ENCODE data around the gene ABLIM3. TPM values are rescaled to one million over a fixed set of nuclear protein-coding genes. Genes with fewer than 3 reads are reported as not detected.

ABLIM3 gene
- total and polyA plus RNA-seq, 2 experiments from 2014 or later = 1.1 to 2.1 TPM

DNA sequence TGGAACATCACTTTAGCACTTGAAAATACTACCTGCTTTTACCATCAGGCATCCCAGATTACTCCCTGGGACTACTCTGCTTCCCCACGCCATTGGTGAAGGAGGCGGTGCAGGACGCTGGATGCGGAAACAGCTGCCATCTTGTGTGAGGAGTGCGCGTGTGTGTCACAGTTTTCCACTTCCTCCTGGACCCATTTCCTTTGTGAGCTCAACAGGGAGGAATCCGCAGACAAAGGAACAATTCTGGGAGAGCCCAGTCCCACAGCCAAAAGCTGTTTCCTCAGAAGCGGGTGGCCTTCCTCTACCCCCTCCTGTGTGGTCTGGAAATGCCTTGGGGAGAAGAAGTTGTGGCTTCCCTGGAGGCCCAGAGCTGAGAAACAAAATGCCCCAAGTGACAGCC lies 147.1 kb downstream of the ABLIM3 start:
- Histone ChIP-seq H3K27ac (peak overlapping the region; percentile 91), H3K4me1 (ENCODE audit: low read depth) (peaks cover 31% of the 10 kb centered on the region), H3K27me3 (no peaks in the 10 kb centered on the region), H3K4me3 (no peak overlapping the region), H3K9me3 (ENCODE audit: low read depth) (no peaks in the 10 kb centered on the region), H3K36me3 (no peaks in the 10 kb centered on the region)
- TF ChIP-seq, protein P1, sequence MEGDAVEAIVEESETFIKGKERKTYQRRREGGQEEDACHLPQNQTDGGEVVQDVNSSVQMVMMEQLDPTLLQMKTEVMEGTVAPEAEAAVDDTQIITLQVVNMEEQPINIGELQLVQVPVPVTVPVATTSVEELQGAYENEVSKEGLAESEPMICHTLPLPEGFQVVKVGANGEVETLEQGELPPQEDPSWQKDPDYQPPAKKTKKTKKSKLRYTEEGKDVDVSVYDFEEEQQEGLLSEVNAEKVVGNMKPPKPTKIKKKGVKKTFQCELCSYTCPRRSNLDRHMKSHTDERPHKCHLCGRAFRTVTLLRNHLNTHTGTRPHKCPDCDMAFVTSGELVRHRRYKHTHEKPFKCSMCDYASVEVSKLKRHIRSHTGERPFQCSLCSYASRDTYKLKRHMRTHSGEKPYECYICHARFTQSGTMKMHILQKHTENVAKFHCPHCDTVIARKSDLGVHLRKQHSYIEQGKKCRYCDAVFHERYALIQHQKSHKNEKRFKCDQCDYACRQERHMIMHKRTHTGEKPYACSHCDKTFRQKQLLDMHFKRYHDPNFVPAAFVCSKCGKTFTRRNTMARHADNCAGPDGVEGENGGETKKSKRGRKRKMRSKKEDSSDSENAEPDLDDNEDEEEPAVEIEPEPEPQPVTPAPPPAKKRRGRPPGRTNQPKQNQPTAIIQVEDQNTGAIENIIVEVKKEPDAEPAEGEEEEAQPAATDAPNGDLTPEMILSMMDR (IDR thresholded peaks at IDR 0.05; ENCODE audit: low read depth, low read length) = no peak
- DNase-seq (ENCODE audit: low read depth in 1 of 2, low spot score in 1 of 2) = peak in 1 of 2 donors; percentile 39

GRCh38 chr5:149289301-149289700 lies 148.0 kb downstream of the ABLIM3 start:
- TF ChIP-seq, protein P1 (IDR thresholded peaks at IDR 0.05; ENCODE audit: low read depth, low read length) = no peak
- Histone ChIP-seq H3K9me3 (ENCODE audit: low read depth) (no peaks in the 10 kb centered on the region), H3K4me3 (no peak overlapping the region), H3K27me3 (no peaks in the 10 kb centered on the region), H3K36me3 (no peaks in the 10 kb centered on the region), H3K4me1 (ENCODE audit: low read depth) (peaks cover 22% of the 10 kb centered on the region), H3K27ac (peak overlapping the region; percentile 91)
- DNase-seq (ENCODE audit: low read depth in 1 of 2, low spot score in 1 of 2) = peak; percentile 34 to 67

DNA sequence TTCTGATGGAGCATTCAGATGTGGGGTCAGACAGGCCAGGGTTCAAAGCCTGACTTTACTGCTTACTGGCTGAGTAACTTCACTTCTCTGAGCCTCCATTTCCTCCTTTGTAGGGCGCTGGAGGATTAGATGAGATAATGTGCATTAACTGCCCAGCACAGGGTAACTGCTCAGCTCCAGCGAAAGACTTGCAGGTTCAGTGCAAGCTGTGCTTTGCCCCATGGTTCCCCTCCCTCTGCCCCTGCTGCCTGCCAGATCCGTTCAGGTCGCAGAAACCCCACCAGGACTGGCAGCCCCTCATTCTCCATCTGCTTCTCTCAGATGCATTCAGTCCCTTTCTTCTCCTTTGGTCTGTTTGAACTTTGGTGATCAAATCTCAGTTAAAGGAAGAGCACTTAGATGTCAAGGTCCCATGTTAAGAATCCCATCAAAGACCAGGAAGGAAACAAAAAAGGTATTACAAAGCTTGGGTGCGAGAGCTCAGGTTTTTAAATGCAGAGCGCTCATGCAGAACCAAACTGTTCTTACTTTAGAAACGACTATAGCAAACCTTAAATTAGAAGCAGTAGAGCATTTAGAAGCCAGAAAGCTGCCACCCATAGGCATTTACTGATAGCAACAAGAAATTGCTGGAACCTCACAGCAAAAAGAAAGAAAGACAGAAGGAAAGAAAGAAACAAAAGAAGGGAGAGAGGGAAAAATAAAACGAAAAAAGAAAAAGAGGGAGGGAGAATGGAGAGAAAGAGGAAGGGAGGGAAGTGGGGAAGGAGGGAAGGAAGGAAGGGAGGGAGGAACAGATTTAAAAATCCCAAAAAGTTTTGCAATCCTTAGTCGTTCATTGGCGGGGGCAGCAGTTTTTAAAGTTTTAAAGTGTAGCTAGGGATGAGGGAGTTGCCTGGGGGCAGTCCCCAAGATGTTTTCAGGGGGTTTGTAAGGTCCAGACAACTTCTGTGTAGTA lies 153.9 kb downstream of the ABLIM3 start:
- H3K27ac ChIP-seq = no peak overlapping the region
- H3K36me3 ChIP-seq = no peaks in the 10 kb centered on the region
- H3K4me3 ChIP-seq = no peak overlapping the region
- H3K9me3 ChIP-seq (ENCODE audit: low read depth) = no peaks in the 10 kb centered on the region
- H3K27me3 ChIP-seq = no peaks in the 10 kb centered on the region
- H3K4me1 ChIP-seq (ENCODE audit: low read depth) = peaks cover 24% of the 10 kb centered on the region
- no peak for DNase-seq (ENCODE audit: low read depth in 1 of 2, low spot score in 1 of 2)
- TF ChIP-seq, protein P1 (IDR thresholded peaks at IDR 0.05; ENCODE audit: low read depth, low read length) = no peak

DNA sequence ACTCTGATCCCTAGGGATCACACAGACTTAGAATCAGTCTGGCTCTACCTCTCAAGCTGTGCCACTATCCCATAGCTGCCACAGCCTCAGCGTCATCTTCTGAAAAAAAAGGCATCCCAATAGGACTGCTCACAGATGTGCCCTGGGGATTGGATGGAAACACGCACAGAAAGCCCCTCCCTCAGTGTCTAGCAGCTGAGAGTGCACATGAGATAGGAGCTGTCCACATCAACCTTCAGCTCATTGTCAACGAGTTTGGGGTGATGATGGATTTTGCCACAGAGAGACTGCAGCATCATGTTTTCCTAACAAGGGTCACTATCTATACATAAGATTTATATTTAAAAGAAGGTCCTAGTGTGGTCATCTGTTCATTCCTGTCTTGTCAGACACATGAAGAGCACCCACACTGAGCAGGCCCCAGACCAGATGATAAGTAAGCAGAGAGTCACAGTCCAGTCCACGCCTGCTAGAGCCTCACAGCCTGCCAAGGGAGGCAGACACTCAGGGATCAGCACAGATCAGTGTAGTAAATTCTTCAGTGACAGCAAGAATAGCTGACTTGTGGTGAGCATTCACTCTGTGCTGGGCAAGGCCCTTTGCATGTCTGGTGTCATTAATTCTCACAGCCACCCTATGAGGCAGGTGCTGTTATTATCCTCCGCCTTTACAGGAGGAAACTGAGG lies 156.2 kb downstream of the ABLIM3 start:
- peak in 1 of 2 donors; percentile 57 for DNase-seq (ENCODE audit: low read depth in 1 of 2, low spot score in 1 of 2)
- H3K27ac ChIP-seq = peak overlapping the region; percentile 44
- TF ChIP-seq, protein P1 (IDR thresholded peaks at IDR 0.05; ENCODE audit: low read depth, low read length) = no peak
- H3K9me3 ChIP-seq (ENCODE audit: low read depth) = no peaks in the 10 kb centered on the region
- no peaks in the 10 kb centered on the region for H3K36me3 ChIP-seq
- no peaks in the 10 kb centered on the region for H3K27me3 ChIP-seq
- peaks cover 20% of the 10 kb centered on the region for H3K4me1 ChIP-seq (ENCODE audit: low read depth)
- H3K4me3 ChIP-seq = no peak overlapping the region

GRCh38 chr5:149298163-149298562 lies 156.9 kb downstream of the ABLIM3 start:
- Histone ChIP-seq H3K27me3 (no peaks in the 10 kb centered on the region), H3K36me3 (no peaks in the 10 kb centered on the region), H3K9me3 (ENCODE audit: low read depth) (no peaks in the 10 kb centered on the region), H3K4me3 (no peak overlapping the region), H3K4me1 (ENCODE audit: low read depth) (peaks cover 20% of the 10 kb centered on the region), H3K27ac (peak overlapping the region; percentile 44)
- TF ChIP-seq, protein P1 (IDR thresholded peaks at IDR 0.05; ENCODE audit: low read depth, low read length) = no peak
- no peak for DNase-seq (ENCODE audit: low read depth in 1 of 2, low spot score in 1 of 2)
